Caco-2 (cell line): ENCODE results near the gene CCS. TPM values are rescaled to one million over a fixed set of nuclear protein-coding genes. Genes with fewer than 3 reads are reported as not detected.

Source experiments
- BruUV-seq: library from RNA; stranded (reverse); fragments of 400-500 nt; replicated peaks from 2 replicates; lab custom pipeline; 2021; lab: Mats Ljungman, UMichigan
- CTCF ChIA-PET: fragments of 300-600 bp; sonication (Branson Sonifier 250); formaldehyde crosslinking; loops from one replicate; lab custom pipeline; 2022; ENCODE audit warnings: antibody characterized with exemption; lab: Charles Lee
- POLR2A ChIA-PET: fragments of 300-600 bp; sonication (Branson Sonifier 250); formaldehyde crosslinking; loops from one replicate; lab custom pipeline; 2022; ENCODE audit warnings: antibody characterized with exemption; lab: Charles Lee
- DNase-seq, 2 experiments: peaks; one replicate each; pipeline versions ENCODE4 v3.0.0 to v3.0.0-alpha.2; 2020 to 2022
- H3K27me3 ChIP-seq: replicated peaks from 2 replicates; pipeline ENCODE4 v1.6.0; 2011; ENCODE audit warnings: low read length; ENCODE audit not compliant: control insufficient read depth, insufficient read depth
- H3K36me3 ChIP-seq: 2 replicates; pipeline ENCODE4 v1.5.1; 2011; ENCODE audit warnings: low read length; ENCODE audit not compliant: control insufficient read depth, insufficient read depth
- H3K4me1 ChIP-seq: fragments of 250-450 bp; sonication (Bioruptor Pico); 2 replicates; pipeline ENCODE4 v1.5.1; 2020; ENCODE audit warnings: mild to moderate bottlenecking
- H3K4me3 ChIP-seq: 2 replicates; pipeline ENCODE4 v1.5.1; 2011; ENCODE audit warnings: low read depth, mild to moderate bottlenecking, control low read depth, low read length
- H3K9me3 ChIP-seq: fragments of 250-450 bp; sonication (Bioruptor Pico); 2 replicates; pipeline ENCODE4 v1.5.1; 2020; ENCODE audit warnings: mild to moderate bottlenecking, moderate library complexity
- H3K27ac Mint-ChIP-seq: one replicate; pipeline ENCODE4 v1.8.0; 2022; ENCODE audit warnings: mixed read lengths; ENCODE audit not compliant: unreplicated experiment
- H3K27me3 Mint-ChIP-seq: one replicate; pipeline ENCODE4 v1.8.0; 2022; ENCODE audit warnings: mixed read lengths; ENCODE audit not compliant: insufficient read depth, unreplicated experiment
- H3K36me3 Mint-ChIP-seq: one replicate; pipeline ENCODE4 v1.8.0; 2022; ENCODE audit warnings: mild to moderate bottlenecking, mixed read lengths; ENCODE audit not compliant: insufficient read depth, unreplicated experiment
- H3K4me1 Mint-ChIP-seq: one replicate; pipeline ENCODE4 v1.8.0; 2022; ENCODE audit warnings: low read depth, mixed read lengths; ENCODE audit not compliant: unreplicated experiment
- H3K4me3 Mint-ChIP-seq: one replicate; pipeline ENCODE4 v1.8.0; 2022; ENCODE audit warnings: mild to moderate bottlenecking, moderate library complexity, mixed read lengths; ENCODE audit not compliant: unreplicated experiment
- H3K9me3 Mint-ChIP-seq: one replicate; pipeline ENCODE4 v1.8.0; 2022; ENCODE audit warnings: mixed read lengths; ENCODE audit not compliant: unreplicated experiment
- intact Hi-C: fragments of 100-400 bp; cut with micrococcal nuclease; formaldehyde crosslinking; loops from one replicate; pipeline ENCODE4 v1.10.0; 2022; ENCODE audit not compliant: unreplicated experiment
- total RNA-seq: library from RNA; stranded (reverse); gene quantifications from 2 replicates; pipeline ENCODE4 v1.2.3, GENCODE V29; 2022
- TF ChIP-seq, protein P1 (sequence below), 2 experiments: fragments of 200-600 bp in 1 of 2; IDR thresholded peaks; 1 replicate in 1 of 2; 2 replicates in 1 of 2; pipeline versions ENCODE4 v1.5.1 to v1.8.0; 2011 to 2022; ENCODE audit warnings: antibody characterized with exemption in 1 of 2, control low read depth in 1 of 2, inconsistent platforms in 1 of 2, low read depth in 1 of 2, low read length in 1 of 2, mild to moderate bottlenecking in 1 of 2, moderate library complexity in 1 of 2; ENCODE audit not compliant: insufficient read depth in 1 of 2, severe bottlenecking in 1 of 2, unreplicated experiment in 1 of 2

Gene CCS
- total RNA-seq, 1 experiment from 2014 or later, result 52.9 TPM

DNA sequence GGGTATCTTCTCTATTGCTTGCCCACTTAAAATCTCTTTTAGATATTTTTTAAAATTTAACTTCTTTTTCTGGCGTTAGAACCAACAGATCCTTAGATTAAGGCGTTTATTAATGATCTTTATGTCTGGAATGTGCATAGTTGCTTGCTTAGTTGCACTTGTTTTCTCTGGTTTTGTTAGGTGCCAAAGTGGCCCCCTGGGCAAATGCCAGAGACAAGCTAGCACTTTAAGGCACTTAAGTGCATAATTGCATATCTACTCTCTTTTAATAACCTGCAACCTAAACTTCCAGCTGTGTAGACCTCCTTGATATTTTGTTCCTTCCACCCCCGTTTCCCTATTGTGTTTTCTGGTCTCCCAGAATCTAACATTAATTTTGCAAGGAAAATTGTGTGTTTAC is 48.8 kb downstream of the CCS start:
- Mint-ChIP-seq H3K4me3 (peak overlapping the region; percentile 95), H3K36me3 (peaks cover 100% of the 10 kb centered on the region), H3K27me3 (no peaks in the 10 kb centered on the region), H3K9me3 (no peaks in the 10 kb centered on the region), H3K4me1 (peaks cover 50% of the 10 kb centered on the region), H3K27ac (no peak overlapping the region)
- Histone ChIP-seq H3K36me3 (peaks cover 17% of the 10 kb centered on the region), H3K4me1 (peaks cover 31% of the 10 kb centered on the region), H3K4me3 (no peak overlapping the region), H3K9me3 (no peaks in the 10 kb centered on the region), H3K27me3 (no peaks in the 10 kb centered on the region)
- DNase-seq, result no peak
- CTCF ChIA-PET, result no interaction called here
- intact Hi-C loops, result no loop called here
- TF ChIP-seq, protein P1, sequence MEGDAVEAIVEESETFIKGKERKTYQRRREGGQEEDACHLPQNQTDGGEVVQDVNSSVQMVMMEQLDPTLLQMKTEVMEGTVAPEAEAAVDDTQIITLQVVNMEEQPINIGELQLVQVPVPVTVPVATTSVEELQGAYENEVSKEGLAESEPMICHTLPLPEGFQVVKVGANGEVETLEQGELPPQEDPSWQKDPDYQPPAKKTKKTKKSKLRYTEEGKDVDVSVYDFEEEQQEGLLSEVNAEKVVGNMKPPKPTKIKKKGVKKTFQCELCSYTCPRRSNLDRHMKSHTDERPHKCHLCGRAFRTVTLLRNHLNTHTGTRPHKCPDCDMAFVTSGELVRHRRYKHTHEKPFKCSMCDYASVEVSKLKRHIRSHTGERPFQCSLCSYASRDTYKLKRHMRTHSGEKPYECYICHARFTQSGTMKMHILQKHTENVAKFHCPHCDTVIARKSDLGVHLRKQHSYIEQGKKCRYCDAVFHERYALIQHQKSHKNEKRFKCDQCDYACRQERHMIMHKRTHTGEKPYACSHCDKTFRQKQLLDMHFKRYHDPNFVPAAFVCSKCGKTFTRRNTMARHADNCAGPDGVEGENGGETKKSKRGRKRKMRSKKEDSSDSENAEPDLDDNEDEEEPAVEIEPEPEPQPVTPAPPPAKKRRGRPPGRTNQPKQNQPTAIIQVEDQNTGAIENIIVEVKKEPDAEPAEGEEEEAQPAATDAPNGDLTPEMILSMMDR (IDR thresholded peaks at IDR 0.05; ENCODE audit: insufficient read depth in 1 of 2, low read depth in 1 of 2, low read length in 1 of 2, severe bottlenecking in 1 of 2, unreplicated experiment in 1 of 2), result no peak
- no TSS peak for BruUV-seq
- POLR2A ChIA-PET, result interaction anchor here (0.6 to 1.1 kb wide), 3 partner anchors 25 to 35 kb away, joined by 3 read pairs; no protein-coding TSS in a partner anchor

DNA sequence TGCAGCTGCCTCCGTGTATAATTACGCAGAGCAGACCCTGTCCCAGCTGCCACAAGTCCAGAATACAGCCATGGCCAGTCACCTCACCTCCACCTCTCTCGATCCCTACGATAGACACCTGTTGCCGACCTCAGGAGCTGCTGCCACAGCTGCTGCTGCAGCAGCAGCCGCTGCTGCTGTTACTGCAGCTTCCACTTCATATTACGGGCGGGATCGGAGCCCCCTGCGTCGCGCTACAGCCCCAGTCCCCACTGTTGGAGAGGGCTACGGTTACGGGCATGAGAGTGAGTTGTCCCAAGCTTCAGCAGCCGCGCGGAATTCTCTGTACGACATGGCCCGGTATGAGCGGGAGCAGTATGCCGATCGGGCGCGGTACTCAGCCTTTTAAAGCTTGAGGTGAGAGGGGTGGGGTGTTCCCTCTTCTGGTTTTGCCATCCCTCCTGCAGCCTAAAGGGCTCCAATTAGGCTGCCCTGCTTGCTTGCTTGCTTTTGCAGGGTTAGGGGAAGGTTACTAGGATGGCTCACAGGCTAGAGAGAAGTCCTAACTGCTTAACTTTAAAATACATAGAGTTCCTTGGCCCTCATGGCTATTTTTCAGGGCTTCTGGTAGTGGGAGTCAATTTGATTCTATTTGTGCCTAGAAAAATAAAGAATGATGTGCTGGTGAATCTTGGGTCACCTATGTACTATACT is 50.9 kb downstream of the CCS start:
- H3K9me3 ChIP-seq, result no peaks in the 10 kb centered on the region
- peaks cover 25% of the 10 kb centered on the region for H3K4me1 ChIP-seq
- no peaks in the 10 kb centered on the region for H3K9me3 Mint-ChIP-seq
- H3K27me3 ChIP-seq, result no peaks in the 10 kb centered on the region
- no peak overlapping the region for H3K4me3 ChIP-seq
- ChIA-PET CTCF (no interaction called here), POLR2A (no interaction called here)
- peaks cover 100% of the 10 kb centered on the region for H3K36me3 Mint-ChIP-seq
- BruUV-seq, result no TSS peak
- TF ChIP-seq, protein P1 (IDR thresholded peaks at IDR 0.05; ENCODE audit: insufficient read depth in 1 of 2, low read depth in 1 of 2, low read length in 1 of 2, severe bottlenecking in 1 of 2, unreplicated experiment in 1 of 2), result no peak
- no peaks in the 10 kb centered on the region for H3K27me3 Mint-ChIP-seq
- H3K27ac Mint-ChIP-seq, result no peak overlapping the region
- H3K4me1 Mint-ChIP-seq, result peaks cover 48% of the 10 kb centered on the region
- peaks cover 18% of the 10 kb centered on the region for H3K36me3 ChIP-seq
- H3K4me3 Mint-ChIP-seq, result no peak overlapping the region
- intact Hi-C loops, result no loop called here
- no peak for DNase-seq

DNA sequence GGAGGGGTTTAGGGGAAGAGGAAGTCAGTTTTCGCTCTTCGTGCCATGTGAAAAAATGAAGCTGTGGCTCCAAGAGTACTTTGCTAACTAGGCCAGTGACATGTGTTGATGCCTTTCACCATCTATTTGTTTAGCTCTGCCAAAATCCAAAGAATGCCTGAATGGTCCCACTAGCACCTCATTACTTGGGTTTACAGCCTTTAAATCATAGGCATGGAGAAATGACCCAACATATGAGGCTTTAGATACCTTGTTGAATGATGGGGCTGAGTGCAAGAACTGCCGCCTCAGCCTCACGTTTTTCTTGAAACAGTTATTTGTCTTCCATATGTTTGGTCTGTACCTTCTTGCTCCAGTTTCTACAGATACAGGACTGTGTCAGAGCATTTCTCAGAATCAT is 53.8 kb downstream of the CCS start:
- no TSS peak for BruUV-seq
- H3K4me3 Mint-ChIP-seq, result no peak overlapping the region
- CTCF ChIA-PET, result interaction anchor here (1.1 kb wide), 1 partner anchor 54 kb away, joined by 4 read pairs; the partner anchor contains the start of genes CCDC87 and CCS

More for the DNA sequence above, 53.8 kb downstream of the CCS start:
- Histone ChIP-seq H3K36me3 (peaks cover 11% of the 10 kb centered on the region), H3K4me3 (no peak overlapping the region), H3K9me3 (no peaks in the 10 kb centered on the region), H3K27me3 (no peaks in the 10 kb centered on the region), H3K4me1 (peaks cover under 1% of the 10 kb centered on the region; the same call in 1 of the 2 replicates)
- POLR2A ChIA-PET, result interaction anchor here (0.9 to 2.5 kb wide), 2 partner anchors 9 to 31 kb away, joined by 4 to 13 read pairs; partner anchors contain the start of genes RBM4 and RBM4B
- H3K9me3 Mint-ChIP-seq, result no peaks in the 10 kb centered on the region
- no peak for DNase-seq
- H3K27ac Mint-ChIP-seq, result no peak overlapping the region
- H3K27me3 Mint-ChIP-seq, result no peaks in the 10 kb centered on the region
- H3K36me3 Mint-ChIP-seq, result peaks cover 100% of the 10 kb centered on the region
- TF ChIP-seq, protein P1 (IDR thresholded peaks at IDR 0.05; ENCODE audit: insufficient read depth in 1 of 2, low read depth in 1 of 2, low read length in 1 of 2, severe bottlenecking in 1 of 2, unreplicated experiment in 1 of 2), result no peak
- H3K4me1 Mint-ChIP-seq, result peaks cover 34% of the 10 kb centered on the region
- intact Hi-C loops, result no loop called here
